ENCODE data around the gene RNU1-2. TPM values are rescaled to one million over a fixed set of nuclear protein-coding genes. Genes with fewer than 3 reads are reported as not detected.
"Not testable (repeated sequence)": the region's sequence is repeated elsewhere in the genome, so short reads cannot be mapped to it uniquely, and the experiment has no call there.

Gene RNU1-2
- total and polyA plus RNA-seq, 9 donors = under 0.01 to 7,521 (median 3,807) TPM; not detected in 2

GRCh38 chr1:16913181-16913832 is 17.5 kb downstream of the RNU1-2 start:
- intact Hi-C loops (cut with DNase I) = no loop called here
- H3K27ac ChIP-seq = peak overlapping the region in 1 of 2 donors; percentile 38
- 47 to 51% (median 49%) methylated on average over 36 of the region's 36 CpGs for WGBS, 3 donors
- H3K27me3 ChIP-seq = no peaks in the 10 kb centered on the region
- H3K36me3 ChIP-seq = no peaks in the 10 kb centered on the region
- peak overlapping the region; percentile 78 for H3K4me3 ChIP-seq
- TF ChIP-seq POLR2A (IDR thresholded peaks at IDR 0.05) (no peak), EP300 (IDR thresholded peaks at IDR 0.05) (no peak), CTCF (IDR thresholded peaks at IDR 0.05) (peak in 1 of 3 donors; percentile 12)
- peak in 3 of 5 donors; percentile 57 to 66 (median 64) for DNase-seq
- H3K9me3 ChIP-seq = no peaks in the 10 kb centered on the region
- H3K4me1 ChIP-seq (ENCODE audit: insufficient read depth) = peaks cover 4% of the 10 kb centered on the region

GRCh38 chr1:16913833-16914662 is 18.3 kb downstream of the RNU1-2 start:
- TF ChIP-seq CTCF (IDR thresholded peaks at IDR 0.05) (peak in 2 of 3 donors; percentile 31 to 46), POLR2A (IDR thresholded peaks at IDR 0.05) (peak; percentile 64), EP300 (IDR thresholded peaks at IDR 0.05) (no peak)
- intact Hi-C loops (cut with DNase I) = no loop called here

GRCh38 chr1:16914928-16915626 is 19.3 kb downstream of the RNU1-2 start:
- H3K36me3 ChIP-seq; H3K4me3 ChIP-seq; H3K9me3 ChIP-seq; H3K4me1 ChIP-seq (ENCODE audit: insufficient read depth); intact Hi-C loops (cut with DNase I); H3K27me3 ChIP-seq: not testable (repeated sequence)
- DNase-seq = peak in 2 of 5 donors; percentile 30 to 55
- 37 to 47% (median 42%) methylated on average over 15 of the region's 15 CpGs for WGBS, 3 donors
- H3K27ac ChIP-seq = peak overlapping the region in 1 of 2 donors; percentile 38

More at GRCh38 chr1:16913833-16914662, 18.3 kb downstream of the RNU1-2 start:
- peak; percentile 91 to 99 (median 92) for DNase-seq
- WGBS, 3 donors = 1% methylated on average over 40 to 109 of the region's 109 CpGs
- Histone ChIP-seq H3K9me3 (no peaks in the 10 kb centered on the region), H3K4me1 (ENCODE audit: insufficient read depth) (peaks cover 4% of the 10 kb centered on the region), H3K27me3 (no peaks in the 10 kb centered on the region), H3K36me3 (no peaks in the 10 kb centered on the region), H3K4me3 (peak overlapping the region; percentile 78), H3K27ac (peak overlapping the region; percentile 56 to 77)

GRCh38 chr1:16915627-16915973 is 19.8 kb downstream of the RNU1-2 start:
- H3K4me3 ChIP-seq = no peak overlapping the region
- peak in 2 of 5 donors; percentile 19 to 50 for DNase-seq
- H3K4me1 ChIP-seq (ENCODE audit: insufficient read depth) = peaks cover 4% of the 10 kb centered on the region
- no peak overlapping the region for H3K27ac ChIP-seq
- WGBS, 3 donors = 38 to 58% (median 56%) methylated on average over 4 of the region's 4 CpGs
- TF ChIP-seq POLR2A (IDR thresholded peaks at IDR 0.05) (no peak), EP300 (IDR thresholded peaks at IDR 0.05) (no peak), CTCF (IDR thresholded peaks at IDR 0.05) (no peak)
- H3K27me3 ChIP-seq = no peaks in the 10 kb centered on the region
- no peaks in the 10 kb centered on the region for H3K9me3 ChIP-seq
- H3K36me3 ChIP-seq = no peaks in the 10 kb centered on the region
- intact Hi-C loops (cut with DNase I) = no loop called here

GRCh38 chr1:16916036-16916880 is 20.5 kb downstream of the RNU1-2 start:
- H3K4me1 ChIP-seq (ENCODE audit: insufficient read depth); intact Hi-C loops (cut with DNase I); H3K9me3 ChIP-seq; H3K27me3 ChIP-seq; H3K4me3 ChIP-seq; H3K36me3 ChIP-seq; H3K27ac ChIP-seq: not testable (repeated sequence)
- DNase-seq = peak in 1 of 5 donors; percentile 35
- 63 to 80% (median 72%) methylated on average over 10 of the region's 10 CpGs for WGBS, 3 donors

All from ovary (tissue), 9 donors.